DND-41 (cell line): ENCODE measurements around the gene SLC24A3.

Experiments
- ATAC-seq: fragments of 200-7000 bp; cut with Tn5 transposase; 3 replicates; pipeline ENCODE4 v1.9.1; 2021; ENCODE audit warnings: low read depth; ENCODE audit not compliant: insufficient read depth
- DNase-seq: peaks from one replicate; pipeline ENCODE4 v3.0.0-alpha.2; 2020
- H2AFZ ChIP-seq: 2 replicates; pipeline ENCODE4 v1.6.0; 2012; ENCODE audit warnings: low read depth, low read length
- H3K27ac ChIP-seq: 2 replicates; pipeline ENCODE4 v1.5.1; 2012; ENCODE audit warnings: low read length, inconsistent platforms
- H3K27me3 ChIP-seq: fragments of 200-600 bp; sonication (generic); 2 replicates; pipeline ENCODE4 v1.6.0; 2012; ENCODE audit warnings: low read length, mild to moderate bottlenecking, inconsistent platforms; ENCODE audit not compliant: insufficient read depth, poor library complexity
- H3K36me3 ChIP-seq: 2 replicates; pipeline ENCODE4 v1.5.1; 2012; ENCODE audit warnings: low read length, inconsistent platforms; ENCODE audit not compliant: insufficient read depth
- H3K4me1 ChIP-seq: 2 replicates; pipeline ENCODE4 v1.5.1; 2012; ENCODE audit warnings: mild to moderate bottlenecking, low read length; ENCODE audit not compliant: insufficient read depth
- H3K4me2 ChIP-seq: 2 replicates; pipeline ENCODE4 v1.6.0; 2012; ENCODE audit warnings: mild to moderate bottlenecking, moderate library complexity, low read length, inconsistent platforms; ENCODE audit not compliant: insufficient read depth
- H3K4me3 ChIP-seq, 2 experiments: fragments of 200-600 bp in 1 of 2; shearing (Covaris generic) in 1 of 2; 2 replicates each; pipeline ENCODE4 v1.5.1; 2012 to 2016; ENCODE audit warnings: inconsistent platforms in 2 of 2, low read length in 2 of 2, mild to moderate bottlenecking in 2 of 2, low read depth in 1 of 2, moderate library complexity in 1 of 2
- H3K79me2 ChIP-seq: 2 replicates; pipeline ENCODE4 v1.6.0; 2012; ENCODE audit warnings: low read length, inconsistent platforms; ENCODE audit not compliant: insufficient read depth
- H3K9ac ChIP-seq: 2 replicates; pipeline ENCODE4 v1.6.0; 2012; ENCODE audit warnings: low read depth, mild to moderate bottlenecking, inconsistent platforms, low read length, moderate library complexity
- H3K9me3 ChIP-seq: 2 replicates; pipeline ENCODE4 v1.5.1; 2012; ENCODE audit warnings: low read length, moderate library complexity, mild to moderate bottlenecking, inconsistent platforms; ENCODE audit not compliant: insufficient read depth, severe bottlenecking
- H4K20me1 ChIP-seq: 2 replicates; pipeline ENCODE4 v1.6.0; 2012; ENCODE audit warnings: low read length; ENCODE audit not compliant: insufficient read depth
- EZH2 ChIP-seq: IDR thresholded peaks from 3 replicates; pipeline ENCODE4 v1.6.1; 2012; ENCODE audit warnings: borderline replicate concordance, low read depth, mild to moderate bottlenecking, moderate library complexity, low read length, inconsistent platforms; ENCODE audit not compliant: severe bottlenecking
- TF ChIP-seq, protein P1 (sequence below): IDR thresholded peaks from 2 replicates; pipeline ENCODE4 v1.5.1; 2012; ENCODE audit warnings: borderline replicate concordance, low read length, moderate library complexity, mild to moderate bottlenecking; ENCODE audit not compliant: poor library complexity, severe bottlenecking; ENCODE audit errors: extremely low read depth

Gene SLC24A3

GRCh38 chr20:19530006-19530405 lies 317.6 kb downstream of the SLC24A3 start:
- no peak overlapping the region for H3K4me3 ChIP-seq
- no peaks in the 10 kb centered on the region for H3K36me3 ChIP-seq
- no peak for TF ChIP-seq EZH2
- TF ChIP-seq, protein P1, sequence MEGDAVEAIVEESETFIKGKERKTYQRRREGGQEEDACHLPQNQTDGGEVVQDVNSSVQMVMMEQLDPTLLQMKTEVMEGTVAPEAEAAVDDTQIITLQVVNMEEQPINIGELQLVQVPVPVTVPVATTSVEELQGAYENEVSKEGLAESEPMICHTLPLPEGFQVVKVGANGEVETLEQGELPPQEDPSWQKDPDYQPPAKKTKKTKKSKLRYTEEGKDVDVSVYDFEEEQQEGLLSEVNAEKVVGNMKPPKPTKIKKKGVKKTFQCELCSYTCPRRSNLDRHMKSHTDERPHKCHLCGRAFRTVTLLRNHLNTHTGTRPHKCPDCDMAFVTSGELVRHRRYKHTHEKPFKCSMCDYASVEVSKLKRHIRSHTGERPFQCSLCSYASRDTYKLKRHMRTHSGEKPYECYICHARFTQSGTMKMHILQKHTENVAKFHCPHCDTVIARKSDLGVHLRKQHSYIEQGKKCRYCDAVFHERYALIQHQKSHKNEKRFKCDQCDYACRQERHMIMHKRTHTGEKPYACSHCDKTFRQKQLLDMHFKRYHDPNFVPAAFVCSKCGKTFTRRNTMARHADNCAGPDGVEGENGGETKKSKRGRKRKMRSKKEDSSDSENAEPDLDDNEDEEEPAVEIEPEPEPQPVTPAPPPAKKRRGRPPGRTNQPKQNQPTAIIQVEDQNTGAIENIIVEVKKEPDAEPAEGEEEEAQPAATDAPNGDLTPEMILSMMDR, result no peak
- no peak for DNase-seq
- ATAC-seq, result no peak
- no peak overlapping the region for H3K27ac ChIP-seq
- H3K9ac ChIP-seq, result no peak overlapping the region
- H2AFZ ChIP-seq, result no peak overlapping the region
- H3K4me1 ChIP-seq, result no peaks in the 10 kb centered on the region
- no peaks in the 10 kb centered on the region for H3K27me3 ChIP-seq
- H3K9me3 ChIP-seq, result no peaks in the 10 kb centered on the region
- H3K4me2 ChIP-seq, result no peak overlapping the region
- H4K20me1 ChIP-seq, result no peaks in the 10 kb centered on the region
- H3K79me2 ChIP-seq, result no peaks in the 10 kb centered on the region

- Histone ChIP-seq H3K4me3 (no peak overlapping the region), H3K36me3 (no peaks in the 10 kb centered on the region), H2AFZ (no peak overlapping the region), H3K79me2 (no peaks in the 10 kb centered on the region), H3K27me3 (no peaks in the 10 kb centered on the region), H3K9me3 (no peaks in the 10 kb centered on the region), H3K9ac (no peak overlapping the region), H3K4me2 (no peak overlapping the region), H4K20me1 (no peaks in the 10 kb centered on the region), H3K27ac (no peak overlapping the region), H3K4me1 (no peaks in the 10 kb centered on the region)
- TF ChIP-seq, protein P1, result no peak
- TF ChIP-seq EZH2, result no peak
- DNase-seq (no peak), ATAC-seq (no peak)
Measured at GRCh38 chr20:19531446-19531845, 319.0 kb downstream of the SLC24A3 start.

DNA sequence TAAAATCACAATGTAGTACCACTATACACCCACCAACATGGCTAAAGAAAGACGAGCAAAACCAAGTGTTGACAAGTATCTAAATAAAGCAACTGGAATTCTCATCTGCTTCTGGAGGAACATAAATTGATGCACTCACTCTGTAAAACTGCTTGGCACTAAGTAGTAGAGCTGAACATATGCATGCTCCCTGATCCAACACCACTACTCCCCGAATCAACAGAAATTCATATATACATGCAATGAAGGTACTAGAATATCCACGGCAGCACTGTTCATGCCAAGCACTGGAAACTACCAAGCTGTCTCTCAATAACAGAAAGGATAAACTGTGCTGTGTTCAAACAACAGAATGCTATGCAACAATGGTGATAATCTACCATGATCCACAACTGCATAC lies 326.1 kb downstream of the SLC24A3 start:
- H3K9ac ChIP-seq, result no peak overlapping the region
- no peaks in the 10 kb centered on the region for H3K4me1 ChIP-seq
- no peaks in the 10 kb centered on the region for H3K27me3 ChIP-seq
- H3K9me3 ChIP-seq, result no peaks in the 10 kb centered on the region
- no peak for TF ChIP-seq EZH2
- TF ChIP-seq, protein P1, result no peak
- H3K4me2 ChIP-seq, result no peak overlapping the region
- H3K36me3 ChIP-seq, result no peaks in the 10 kb centered on the region
- no peak overlapping the region for H3K4me3 ChIP-seq
- H4K20me1 ChIP-seq, result no peaks in the 10 kb centered on the region
- no peaks in the 10 kb centered on the region for H3K79me2 ChIP-seq
- ATAC-seq, result no peak
- H2AFZ ChIP-seq, result no peak overlapping the region
- no peak overlapping the region for H3K27ac ChIP-seq
- DNase-seq, result no peak

DNA sequence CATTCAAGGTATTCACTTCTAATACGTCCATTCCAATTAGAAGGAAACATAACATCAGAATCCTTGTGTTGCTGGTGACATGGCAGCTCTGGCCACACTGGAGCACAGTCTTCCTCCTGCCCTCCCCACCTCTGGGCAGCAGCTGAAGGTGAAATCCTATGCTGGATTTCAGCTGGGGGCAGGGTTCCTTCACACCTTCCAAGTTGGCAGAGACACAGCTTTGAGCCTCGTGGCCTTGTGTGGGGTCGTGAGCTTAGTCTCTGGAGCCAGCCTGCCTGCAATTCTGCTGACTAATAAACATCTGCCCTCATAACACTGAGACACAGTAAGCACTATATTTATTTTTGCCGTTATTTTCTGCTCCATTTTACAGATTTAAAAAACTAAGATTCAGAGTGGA lies 326.7 kb downstream of the SLC24A3 start:
- no peaks in the 10 kb centered on the region for H3K36me3 ChIP-seq
- no peaks in the 10 kb centered on the region for H3K79me2 ChIP-seq
- TF ChIP-seq EZH2, result no peak
- TF ChIP-seq, protein P1, result no peak
- no peaks in the 10 kb centered on the region for H3K9me3 ChIP-seq
- ATAC-seq, result no peak
- H3K27ac ChIP-seq, result no peak overlapping the region
- H3K27me3 ChIP-seq, result no peaks in the 10 kb centered on the region
- no peak overlapping the region for H3K4me3 ChIP-seq
- H4K20me1 ChIP-seq, result no peaks in the 10 kb centered on the region
- H3K4me1 ChIP-seq, result no peaks in the 10 kb centered on the region
- H3K9ac ChIP-seq, result no peak overlapping the region
- no peak for DNase-seq
- no peak overlapping the region for H2AFZ ChIP-seq
- no peak overlapping the region for H3K4me2 ChIP-seq
